ENCODE results near the gene MAJIN.

The MAJIN gene

DNA sequence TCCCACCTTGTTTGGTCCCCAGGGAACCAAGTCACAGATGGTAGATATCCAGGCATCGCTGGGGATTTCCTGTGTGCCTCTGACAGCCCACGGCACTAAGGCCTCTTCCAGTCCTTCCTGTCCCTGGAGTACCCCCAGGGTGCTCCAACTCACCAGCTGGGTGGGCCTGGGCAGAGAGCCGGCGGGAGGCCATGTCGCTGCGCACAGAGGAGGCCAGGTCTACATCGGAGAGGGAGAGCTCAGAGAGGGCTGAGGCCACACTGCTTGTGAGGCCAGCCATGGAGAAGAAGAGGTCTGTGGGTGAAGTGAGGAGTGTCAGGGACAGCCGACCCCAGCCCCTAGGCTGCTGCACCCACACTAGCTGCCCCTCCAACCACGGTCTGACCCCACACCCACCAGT, 60.2 kb downstream of the MAJIN start:
- no peak for DNase-seq (ENCODE audit: low read depth)

DNA sequence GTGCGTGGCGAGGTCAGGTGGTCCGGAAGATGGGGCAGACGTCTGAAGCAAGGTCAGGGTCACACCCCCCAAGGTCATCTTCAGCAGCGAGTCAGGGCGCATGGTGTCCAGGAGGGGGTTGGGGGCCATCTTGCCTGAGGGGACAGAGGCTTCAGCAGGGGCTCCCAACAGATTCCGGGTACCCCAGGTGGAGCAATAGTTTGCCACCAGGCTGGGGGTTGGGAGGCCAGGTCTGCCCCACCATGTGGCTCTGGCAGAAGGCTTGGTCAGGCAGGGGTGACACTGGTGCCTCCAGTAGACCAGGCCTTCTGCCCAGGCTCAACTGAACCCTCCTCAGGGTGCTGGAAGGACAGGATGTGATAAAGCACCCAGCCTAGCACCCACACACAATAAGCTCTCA, 60.8 kb downstream of the MAJIN start:
- no peak for DNase-seq (ENCODE audit: low read depth)

DNA sequence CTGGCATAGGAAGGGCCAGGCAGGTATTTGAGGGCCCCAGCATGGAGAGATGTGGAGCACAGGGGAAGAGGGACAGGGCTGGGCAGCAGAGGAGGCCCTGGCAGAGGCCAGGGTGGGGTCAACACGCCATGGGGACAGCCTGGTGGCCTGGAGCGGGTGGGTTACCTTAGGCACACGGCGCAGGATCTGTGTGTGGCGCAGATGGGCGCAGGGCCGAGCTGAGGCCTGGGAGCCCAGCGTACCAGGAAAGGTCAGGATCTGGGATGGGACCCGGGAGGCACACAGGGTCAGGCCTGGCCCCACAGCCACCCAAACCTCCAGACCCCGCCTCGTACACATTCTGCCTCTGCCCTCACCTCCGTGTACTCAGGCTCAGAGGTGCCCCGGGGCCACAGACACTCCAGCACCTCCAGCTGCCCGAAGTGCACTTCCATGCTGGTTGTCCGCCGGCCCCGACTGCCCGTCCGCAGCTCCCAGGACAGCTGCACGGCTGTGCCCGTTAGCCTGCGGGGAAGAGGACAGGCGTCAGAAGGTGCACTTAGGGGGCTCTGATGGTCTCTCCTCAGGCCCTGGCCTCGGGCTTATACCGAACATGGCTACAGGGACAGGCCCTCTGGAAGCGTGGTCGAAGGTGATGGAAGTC, 61.3 kb downstream of the MAJIN start:
- DNase-seq (ENCODE audit: low read depth): no peak

DNA sequence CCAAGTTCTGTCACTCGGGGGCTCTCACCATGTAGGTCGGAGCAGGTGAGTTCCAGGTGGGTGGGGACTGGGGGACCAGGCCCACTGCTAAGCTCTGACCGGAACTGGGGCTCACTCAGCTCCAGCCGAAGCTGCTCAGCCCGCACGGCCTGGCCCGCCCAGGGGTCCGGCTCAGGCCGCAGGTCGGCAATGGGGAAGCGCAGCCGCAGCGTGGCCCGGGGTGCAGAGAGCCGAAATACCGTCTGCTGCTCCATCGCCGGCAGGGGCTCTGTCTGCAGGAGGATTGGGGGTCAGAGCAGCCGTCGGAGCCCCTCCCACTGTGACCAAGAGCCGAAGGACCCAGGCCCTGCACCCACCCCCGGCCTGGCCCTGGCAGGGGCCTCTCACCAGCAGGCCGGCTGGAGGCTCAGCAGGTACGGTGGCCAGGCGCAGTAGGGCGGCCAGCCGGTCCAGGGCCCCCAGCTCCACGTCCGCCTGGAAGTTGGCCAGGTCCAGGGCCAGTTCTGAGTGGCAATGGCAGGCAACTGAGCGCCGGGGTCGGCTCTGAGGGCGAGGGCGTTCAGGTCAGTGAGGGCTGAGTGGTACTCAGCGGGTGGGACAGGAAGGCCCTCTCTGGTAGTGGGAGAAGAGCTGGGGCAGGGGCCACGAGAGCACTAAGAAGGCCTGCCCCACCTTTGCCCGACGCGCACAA, 62.1 kb downstream of the MAJIN start:
- DNase-seq (ENCODE audit: low read depth): no peak

DNA sequence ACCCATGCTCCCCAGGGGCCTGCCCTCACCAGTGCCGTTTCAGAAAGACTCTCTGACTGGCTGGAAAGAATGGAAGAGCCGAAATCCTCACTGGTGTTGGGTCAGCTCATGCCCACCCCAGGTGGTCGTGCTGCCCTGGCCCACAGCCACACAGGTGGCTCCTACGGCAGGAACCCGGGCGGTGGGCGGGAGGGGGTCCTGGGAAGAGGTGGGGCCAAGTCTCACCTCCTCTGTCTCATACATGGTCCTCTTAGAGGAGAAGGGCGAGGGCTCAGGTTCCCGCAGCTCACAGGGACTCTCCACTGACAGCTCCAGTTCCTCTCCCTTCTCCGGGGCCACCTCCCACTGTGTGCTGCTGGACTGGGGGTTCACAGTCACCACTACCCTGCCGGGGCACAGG, 63.1 kb downstream of the MAJIN start:
- DNase-seq (ENCODE audit: low read depth): no peak

DNA sequence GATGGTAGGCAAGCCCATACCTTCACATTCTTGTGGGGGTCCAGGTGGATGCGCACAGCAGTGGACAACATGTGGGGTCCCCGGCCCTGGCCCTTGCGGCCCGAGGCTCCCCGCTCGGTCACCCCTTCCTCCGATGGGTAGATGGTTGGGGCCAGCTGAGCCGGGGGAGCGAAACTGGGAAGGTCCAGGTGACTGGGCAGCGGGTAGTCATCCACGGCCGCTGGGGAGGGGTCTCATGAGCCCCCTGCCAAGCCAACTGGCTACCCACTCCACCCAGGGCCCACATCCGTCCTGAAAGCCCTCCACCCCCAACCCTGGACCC, 65.6 kb downstream of the MAJIN start:
- no peak for DNase-seq (ENCODE audit: low read depth)

DNA sequence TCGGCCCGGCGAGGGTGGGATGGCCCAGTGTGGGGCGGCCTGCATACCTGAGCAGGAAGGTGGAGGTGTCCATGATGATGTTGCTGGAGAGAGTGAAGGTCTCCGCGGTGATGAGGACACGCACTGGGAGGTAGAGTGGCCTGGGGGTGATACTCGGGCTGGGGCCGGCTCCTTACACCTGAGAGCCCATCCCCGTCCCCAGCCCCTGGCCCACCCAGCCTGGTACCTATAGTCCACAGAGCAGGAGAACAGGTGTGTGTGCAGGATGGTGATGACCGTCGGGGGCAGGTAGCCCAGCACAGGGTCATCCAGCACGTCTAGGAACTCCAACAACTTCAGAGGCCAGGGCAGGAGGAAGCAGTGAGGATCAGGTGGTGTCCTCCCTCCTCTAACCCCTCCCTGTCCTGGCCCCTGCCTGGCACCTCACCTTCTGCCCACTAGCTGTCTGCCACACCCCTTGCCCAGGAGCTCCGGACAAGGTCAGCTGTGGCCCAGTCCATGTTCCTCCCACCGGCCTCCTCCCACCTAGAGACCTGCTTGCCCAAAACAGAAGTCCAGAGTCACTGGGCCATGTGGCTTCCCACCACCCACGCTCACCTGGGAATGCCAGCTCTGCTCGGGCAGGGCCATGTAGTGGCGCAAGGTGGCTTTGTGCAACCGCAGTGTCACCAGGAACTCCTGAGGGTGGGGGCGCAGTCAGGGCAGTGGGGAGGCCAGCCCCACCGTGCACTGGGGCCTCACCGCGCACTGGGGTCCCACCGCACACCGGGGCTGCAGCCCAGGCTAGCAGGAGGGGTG, 66.2 kb downstream of the MAJIN start:
- DNase-seq (ENCODE audit: low read depth): no peak

DNA sequence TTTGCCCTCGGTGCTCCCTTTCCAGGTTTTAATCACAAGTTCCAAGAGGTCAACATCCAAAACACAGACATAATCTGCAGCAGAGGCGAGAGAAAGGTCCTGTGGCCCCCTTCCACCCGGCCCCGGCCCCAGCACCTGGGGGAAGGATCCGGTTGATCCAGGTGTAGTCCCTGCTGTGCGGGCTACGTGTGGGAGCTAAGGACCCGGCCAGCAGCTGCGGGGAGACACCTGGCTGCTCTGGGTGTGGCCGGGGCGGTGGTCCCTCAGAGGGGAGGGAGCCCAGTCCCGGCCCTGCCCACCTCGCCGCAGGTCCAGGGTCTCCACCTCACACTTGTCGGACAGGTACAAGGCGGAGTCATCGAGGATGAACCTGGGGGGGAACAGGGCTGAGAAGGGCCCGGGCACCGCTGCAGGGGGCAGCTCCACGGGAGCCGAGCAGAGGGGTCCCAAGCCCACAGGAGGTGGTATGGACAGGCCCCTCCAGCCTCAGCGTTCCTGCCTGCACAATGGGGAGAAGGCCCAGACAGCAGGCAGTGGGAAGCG, 68.5 kb downstream of the MAJIN start:
- no peak for DNase-seq (ENCODE audit: low read depth)

DNA sequence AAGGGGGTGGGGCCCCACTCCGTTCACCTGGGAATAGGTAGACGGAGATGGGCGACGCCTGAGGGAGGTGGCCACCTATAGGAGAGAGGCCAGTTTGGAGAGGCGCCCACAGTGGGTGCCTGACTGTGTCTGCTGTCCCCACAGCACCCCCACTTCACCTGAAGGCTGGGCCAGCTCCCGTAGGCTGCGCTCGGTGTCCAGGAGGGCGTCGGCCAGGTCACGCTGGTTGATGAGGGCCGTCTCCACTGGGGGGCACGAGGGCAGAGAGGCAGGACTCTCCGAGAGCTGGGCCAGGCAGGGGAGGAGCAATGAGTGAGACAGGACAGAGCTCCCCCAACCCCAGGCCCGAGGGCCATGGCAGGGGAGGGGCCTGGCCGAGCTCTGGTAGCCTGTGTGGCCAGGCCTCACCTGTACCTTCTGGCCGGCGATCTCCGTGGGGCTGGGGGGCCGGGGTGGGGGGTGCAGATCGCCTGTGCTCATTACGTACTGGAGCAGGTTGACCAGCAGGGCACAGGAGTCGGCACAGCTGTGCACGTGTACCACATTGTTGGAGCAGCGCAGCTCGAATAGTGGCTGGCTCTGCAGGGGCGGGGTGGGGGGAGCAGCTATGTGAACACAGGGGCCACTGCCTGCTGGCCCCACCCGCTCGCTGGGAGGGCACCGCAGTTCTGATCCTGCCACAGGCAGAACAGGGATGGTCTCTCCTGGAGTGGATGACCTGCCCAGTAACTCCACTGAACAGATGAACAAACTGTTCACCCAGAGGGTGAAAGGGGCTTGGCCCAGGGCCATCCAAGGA, 69.6 kb downstream of the MAJIN start:
- no peak for DNase-seq (ENCODE audit: low read depth)

DNA sequence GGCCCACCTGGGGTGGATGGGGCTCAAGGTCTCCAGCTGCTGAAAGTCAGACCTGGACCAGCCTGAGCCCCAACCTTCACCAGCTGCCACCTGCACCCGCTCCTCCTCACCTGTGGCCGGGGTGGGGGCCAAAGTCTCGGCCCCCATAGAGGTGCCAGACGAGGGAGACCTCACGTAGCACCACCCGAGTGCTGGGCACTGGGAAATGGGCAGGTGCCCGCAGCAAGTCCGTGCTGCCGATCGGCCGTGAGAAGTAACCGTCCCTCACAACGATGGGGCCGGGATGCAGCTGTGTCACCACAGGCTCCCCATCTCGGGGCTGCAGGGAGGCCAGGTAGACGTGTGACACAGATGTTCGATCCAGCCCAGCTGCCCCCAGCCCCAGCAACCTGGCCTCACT, 71.1 kb downstream of the MAJIN start:
- no peak for DNase-seq (ENCODE audit: low read depth)

DNA sequence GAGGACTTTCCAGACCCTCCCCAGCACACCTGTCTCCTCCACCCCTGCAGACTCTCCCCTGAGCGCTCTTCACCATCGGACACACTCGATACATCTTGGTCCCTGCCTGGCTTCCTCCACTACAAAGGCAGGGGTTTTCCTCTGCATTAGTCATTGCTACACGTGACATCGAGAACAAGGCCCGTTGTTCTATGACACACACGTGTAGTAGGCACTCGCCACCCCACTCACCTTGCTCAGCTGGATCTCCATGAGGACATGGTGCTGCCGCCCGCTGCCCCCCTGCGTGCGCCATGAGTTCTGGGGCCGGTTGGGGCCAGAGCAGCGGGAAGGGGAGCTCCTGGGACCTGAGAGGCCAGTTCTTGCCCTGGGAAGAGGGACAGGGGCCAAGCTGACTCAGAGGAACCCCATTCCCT, 71.6 kb downstream of the MAJIN start:
- DNase-seq (ENCODE audit: low read depth): peak; percentile 54

DNA sequence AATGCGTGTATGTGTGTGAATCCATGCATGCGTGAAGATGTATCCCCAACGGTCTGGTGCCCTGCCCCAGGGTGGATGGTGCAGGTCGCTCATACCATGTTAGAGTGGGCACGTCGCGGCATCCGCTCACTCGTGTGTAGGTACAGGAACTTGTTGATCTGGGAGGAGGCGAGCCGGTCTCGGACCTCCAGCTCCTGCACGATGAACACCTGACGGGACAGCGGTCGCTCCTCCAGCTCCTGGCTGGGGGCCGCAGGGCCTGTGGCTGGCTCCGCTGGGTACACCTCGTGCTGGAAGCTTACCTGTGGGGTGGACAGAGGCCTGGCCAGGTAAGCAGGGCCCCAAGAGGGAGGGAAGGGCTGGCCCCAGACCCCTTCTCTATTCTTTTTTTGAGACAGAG, 73.4 kb downstream of the MAJIN start:
- no peak for DNase-seq (ENCODE audit: low read depth)

DNA sequence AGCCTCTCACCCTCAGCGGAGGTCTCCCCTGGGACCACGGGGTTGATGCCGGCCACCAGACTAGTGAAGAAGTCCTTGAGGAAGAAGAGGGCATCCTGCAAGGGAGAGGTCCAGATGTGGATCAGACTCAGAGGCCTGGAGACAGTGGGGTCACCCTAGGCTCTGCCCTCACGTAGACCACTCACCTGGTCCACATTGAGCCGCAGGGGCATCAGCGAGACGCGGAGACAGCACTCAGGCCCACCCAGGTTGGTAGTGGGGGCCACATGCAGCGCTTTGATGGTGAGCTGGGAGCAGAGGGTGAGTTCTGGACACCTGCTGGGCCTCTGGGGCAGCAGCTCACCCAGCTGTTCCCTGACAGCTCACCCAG, 73.8 kb downstream of the MAJIN start:
- no peak for DNase-seq (ENCODE audit: low read depth)

DNA sequence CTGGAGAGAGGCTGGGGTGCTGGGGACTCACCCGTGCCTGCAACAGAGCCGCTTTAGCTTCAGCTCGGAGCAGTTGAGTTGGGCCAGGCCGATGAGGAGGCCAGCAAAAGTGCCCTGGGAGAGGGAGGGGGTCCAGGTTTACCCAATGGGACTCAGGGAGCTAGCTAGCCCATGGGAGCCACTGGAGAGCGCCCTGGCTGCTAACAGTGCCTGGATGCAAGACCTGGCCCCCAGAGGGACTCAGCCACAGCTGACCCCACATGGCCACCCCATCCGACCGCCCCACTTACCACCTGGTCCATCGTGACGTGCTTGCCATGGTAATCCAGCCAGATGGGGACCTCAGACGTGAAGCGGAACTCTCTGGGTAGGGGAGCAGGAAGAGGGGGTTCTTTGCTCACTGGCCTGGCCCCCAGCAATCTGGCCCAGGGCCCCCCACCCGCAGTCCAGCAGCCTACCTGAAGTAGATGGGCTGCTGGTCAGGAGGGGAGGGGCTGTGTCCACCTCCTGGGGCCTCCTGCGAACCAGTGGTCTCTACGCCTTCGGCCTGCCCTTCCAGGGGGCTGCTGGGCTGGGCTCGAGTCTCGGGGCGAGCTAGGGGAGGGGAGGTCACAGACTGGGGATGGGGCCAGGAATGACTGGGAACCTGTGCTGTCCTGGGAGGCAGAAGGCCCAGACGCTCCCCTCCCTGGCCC, 74.4 kb downstream of the MAJIN start:
- no peak for DNase-seq (ENCODE audit: low read depth)

DNA sequence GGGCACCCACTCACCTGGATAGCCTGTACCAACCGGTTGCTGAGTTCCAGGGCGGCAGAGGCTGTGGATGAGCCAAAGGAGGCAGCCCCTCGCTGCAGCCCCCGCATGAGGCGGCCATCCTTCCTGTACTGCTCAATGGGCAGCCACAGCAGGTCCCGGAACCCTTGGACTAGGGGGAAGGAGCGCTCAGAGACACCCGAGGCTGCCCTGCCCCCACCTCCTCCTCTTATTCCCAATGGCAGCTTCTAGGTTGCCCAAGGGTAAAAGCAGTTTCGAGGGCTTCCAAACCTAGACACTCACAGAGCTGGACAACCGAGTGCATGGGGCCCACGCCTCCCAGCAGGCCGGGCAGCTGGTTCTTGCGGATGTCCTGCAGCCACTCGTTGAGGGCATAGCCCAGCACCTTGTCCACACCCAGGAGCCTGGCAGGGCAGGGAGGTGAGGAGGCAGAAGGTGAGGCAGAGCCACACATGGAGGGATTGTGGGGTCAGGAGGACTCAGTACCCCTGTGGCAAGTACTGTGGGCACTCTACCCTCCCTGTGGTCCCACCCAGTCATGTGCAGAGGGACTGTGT, 75.4 kb downstream of the MAJIN start:
- no peak for DNase-seq (ENCODE audit: low read depth)

DNA sequence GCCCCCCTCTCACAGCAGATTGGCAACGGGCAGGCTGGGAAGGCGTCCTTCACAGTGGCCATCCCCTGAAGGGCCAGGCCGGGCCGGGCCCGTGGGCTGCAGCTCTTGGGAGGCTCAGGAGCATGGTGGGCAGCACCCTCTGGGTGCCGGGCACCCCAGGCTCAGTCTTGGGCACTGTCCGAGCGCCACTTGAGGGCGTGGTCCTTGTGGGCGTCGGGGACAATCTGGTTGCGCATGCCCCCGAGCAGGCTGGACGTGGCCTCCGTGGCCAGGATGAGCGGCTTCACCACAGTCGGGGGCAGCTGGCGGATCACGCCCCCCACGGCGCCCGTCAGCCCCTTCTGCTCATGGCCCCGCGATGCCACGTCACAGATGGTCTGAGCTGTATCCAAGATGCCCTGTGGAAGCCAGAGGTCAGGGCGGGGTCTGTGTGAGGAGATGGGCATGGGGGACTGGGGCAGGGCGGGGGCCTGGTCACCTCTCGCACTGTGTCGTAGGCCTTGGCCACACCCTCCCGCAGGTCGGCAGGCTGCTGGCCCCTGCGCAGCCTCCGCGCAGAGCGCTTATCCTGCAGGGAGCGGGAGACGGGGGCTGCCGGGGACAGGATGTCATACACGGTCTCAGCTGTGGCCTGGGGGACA, 77.0 kb downstream of the MAJIN start:
- no peak for DNase-seq (ENCODE audit: low read depth)

DNA sequence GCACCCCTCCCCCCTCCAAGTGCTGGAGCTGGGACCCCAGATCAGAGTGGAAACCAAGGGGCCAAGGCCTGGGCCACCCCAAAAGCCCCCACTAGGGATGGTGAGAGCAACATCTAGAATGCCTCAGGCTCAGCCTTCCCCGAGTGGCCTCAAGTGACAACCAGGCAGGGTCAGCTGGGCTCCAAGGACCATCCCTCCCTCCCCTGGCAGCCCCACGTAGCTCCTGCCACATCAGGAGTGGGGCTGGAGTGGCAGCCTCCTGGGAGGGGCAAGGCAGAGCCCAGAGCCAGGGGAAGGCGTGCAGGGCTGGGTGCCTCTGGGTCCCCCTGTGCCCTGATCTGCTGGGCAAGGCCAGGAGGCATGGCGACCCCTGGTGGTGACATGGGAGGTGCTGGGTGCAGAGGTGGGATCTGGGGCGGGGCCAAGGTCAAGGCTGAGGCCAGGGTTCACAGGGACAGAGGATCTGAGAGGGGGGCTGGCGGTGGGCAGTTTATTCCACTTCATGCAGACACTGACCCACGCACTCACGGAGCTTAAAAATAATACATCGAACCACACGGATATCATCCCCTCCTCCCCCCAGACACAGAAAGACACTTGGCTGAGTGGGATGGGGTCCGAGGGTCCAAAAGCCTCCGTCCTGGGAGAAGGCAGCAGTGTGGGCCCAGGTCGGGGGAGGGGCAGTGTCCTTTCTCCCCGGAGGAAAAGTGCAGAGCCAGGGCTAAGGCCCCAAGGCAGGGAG, 77.7 kb downstream of the MAJIN start:
- DNase-seq (ENCODE audit: low read depth): peak; percentile 92

DNA sequence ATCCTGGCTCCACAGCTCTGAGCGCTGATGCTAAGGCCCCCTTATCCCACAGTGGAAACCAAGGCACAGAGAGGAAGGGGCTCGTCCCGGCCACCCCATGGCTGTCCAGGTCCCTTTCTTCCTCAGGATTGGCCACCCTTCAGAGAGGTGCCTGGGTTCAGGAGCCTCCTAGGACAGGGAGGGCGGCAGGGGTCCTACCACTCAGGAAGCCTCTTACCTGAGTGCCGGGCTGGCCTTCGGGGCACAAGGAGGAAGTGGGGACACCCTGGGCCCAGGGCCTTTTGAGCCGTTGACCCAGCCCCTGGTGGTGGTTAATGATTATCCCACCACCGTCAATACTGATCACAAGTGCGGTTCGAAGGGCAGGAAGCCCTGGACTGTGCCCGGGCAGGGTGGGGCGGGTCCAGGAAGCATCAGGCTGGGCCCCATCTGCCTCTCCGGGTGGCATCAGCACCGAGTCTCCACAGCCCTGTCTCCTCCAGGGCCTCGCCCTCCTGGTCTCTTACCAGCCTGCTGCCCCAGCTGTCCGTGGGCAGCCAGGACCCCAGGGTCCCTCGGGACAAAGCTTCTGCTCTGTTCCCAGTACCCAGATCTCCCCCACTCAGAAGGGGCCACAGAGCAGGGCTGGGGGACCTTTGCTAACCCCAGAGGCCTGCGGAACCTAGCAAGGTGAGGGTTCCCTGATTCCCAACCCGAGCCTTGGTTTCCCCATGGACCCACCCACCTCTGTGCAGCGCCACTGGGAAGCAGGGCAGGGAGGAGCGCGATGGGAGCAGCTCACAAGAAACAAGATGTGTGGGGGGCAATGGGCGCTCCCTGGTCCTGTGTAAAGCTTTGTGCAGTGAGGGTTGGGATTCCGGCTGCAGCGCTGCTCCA, 78.5 kb downstream of the MAJIN start:
- DNase-seq (ENCODE audit: low read depth): no peak

DNA sequence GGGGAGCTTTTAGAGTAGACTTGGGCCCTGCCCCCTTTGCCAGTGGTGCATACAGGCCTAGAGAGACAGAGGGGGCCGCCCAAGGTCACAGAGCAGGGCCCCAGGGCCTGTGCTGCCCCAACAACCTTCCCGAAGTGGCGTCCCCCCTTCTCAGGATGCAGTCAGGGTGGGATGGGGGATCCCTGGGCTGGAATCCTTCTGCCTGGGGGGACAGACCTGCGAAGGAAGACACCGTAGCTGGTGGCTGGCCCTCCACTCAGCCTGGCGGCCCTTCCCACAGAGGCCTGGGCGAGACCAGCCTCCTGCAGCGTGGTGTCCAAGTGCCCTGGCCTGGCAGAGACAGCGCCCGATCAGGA, 79.1 kb downstream of the MAJIN start:
- no peak for DNase-seq (ENCODE audit: low read depth)

Data from activated gamma-delta T cell treated with anti-CD3 and anti-CD28 coated beads, Interleukin-2, amount 50 U/mL, for 16 hours (primary cell).